Measurements from ENCODE around the gene MATN1.

DNA sequence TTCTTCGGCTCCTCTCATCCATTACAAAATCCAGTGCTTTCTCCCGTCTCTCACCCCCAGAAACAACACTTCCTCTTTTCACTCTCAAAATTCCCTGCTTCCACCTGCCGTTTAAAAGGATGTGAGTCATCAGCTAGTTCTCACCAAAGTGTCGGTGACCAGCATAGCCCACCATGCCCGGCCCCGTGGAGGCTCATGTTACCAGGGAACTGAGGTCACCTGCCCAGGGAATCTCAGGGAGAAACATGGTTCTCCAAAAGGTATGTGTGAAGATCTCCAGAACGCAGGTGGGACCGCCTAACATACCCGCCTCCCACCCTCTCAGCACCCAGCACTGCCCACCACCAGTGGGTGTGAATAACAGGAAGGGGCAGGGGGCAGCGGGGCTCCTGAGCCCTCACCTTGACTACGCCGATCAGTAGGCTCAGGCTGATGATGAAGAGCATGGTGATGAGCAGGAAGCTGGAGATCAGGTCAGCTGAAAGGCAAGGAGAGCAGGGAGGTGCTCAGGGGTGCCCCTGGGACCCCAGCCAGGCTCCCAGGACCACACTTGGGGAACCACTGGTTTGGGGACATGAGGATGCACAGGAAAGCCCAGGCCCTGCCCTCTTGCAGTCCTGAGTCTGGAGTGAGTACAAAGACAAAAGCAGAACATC lies 18.0 kb upstream of the MATN1 start:
- no peak for TF ChIP-seq POLR2A (IDR thresholded peaks at IDR 0.05)
- TF ChIP-seq, protein P1, sequence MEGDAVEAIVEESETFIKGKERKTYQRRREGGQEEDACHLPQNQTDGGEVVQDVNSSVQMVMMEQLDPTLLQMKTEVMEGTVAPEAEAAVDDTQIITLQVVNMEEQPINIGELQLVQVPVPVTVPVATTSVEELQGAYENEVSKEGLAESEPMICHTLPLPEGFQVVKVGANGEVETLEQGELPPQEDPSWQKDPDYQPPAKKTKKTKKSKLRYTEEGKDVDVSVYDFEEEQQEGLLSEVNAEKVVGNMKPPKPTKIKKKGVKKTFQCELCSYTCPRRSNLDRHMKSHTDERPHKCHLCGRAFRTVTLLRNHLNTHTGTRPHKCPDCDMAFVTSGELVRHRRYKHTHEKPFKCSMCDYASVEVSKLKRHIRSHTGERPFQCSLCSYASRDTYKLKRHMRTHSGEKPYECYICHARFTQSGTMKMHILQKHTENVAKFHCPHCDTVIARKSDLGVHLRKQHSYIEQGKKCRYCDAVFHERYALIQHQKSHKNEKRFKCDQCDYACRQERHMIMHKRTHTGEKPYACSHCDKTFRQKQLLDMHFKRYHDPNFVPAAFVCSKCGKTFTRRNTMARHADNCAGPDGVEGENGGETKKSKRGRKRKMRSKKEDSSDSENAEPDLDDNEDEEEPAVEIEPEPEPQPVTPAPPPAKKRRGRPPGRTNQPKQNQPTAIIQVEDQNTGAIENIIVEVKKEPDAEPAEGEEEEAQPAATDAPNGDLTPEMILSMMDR (IDR thresholded peaks at IDR 0.05): no peak
